ENCODE measurements around the gene RP9.

DNA sequence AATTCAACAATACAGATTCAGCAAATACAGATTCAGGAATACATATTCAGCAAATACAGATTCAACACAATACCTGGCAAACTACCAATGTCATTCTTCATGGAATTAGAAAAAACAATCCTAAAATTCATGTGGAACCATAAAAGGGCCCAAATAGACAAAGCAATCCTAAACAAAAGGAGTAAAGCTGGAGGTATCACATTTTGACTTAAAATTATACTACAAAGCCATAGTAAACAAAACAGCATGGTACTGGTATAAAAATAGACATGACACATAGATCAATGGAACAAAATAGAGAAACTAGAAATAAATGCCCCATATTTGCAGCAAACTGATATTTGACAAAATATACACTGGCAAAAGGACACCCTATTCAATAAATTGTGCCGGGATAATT, 43.2 kb downstream of the RP9 start:
- TF ChIP-seq, protein P1, sequence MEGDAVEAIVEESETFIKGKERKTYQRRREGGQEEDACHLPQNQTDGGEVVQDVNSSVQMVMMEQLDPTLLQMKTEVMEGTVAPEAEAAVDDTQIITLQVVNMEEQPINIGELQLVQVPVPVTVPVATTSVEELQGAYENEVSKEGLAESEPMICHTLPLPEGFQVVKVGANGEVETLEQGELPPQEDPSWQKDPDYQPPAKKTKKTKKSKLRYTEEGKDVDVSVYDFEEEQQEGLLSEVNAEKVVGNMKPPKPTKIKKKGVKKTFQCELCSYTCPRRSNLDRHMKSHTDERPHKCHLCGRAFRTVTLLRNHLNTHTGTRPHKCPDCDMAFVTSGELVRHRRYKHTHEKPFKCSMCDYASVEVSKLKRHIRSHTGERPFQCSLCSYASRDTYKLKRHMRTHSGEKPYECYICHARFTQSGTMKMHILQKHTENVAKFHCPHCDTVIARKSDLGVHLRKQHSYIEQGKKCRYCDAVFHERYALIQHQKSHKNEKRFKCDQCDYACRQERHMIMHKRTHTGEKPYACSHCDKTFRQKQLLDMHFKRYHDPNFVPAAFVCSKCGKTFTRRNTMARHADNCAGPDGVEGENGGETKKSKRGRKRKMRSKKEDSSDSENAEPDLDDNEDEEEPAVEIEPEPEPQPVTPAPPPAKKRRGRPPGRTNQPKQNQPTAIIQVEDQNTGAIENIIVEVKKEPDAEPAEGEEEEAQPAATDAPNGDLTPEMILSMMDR (IDR thresholded peaks at IDR 0.05) = no peak
- TF ChIP-seq POLR2A (IDR thresholded peaks at IDR 0.05) = no peak

All from right lobe of liver (tissue), 4 donors.